Neural progenitor cell (in vitro differentiated cells): Measurements from ENCODE around the gene CACNG7. TPM values are rescaled to one million over a fixed set of nuclear protein-coding genes. Genes with fewer than 3 reads are reported as not detected.

ENCODE experiments used
- DNase-seq: peaks from one replicate; pipeline ENCODE4 v3.0.0-alpha.2; 2016; ENCODE audit warnings: low spot score
- H2AFZ ChIP-seq: fragments of 200-600 bp; sonication (generic); replicated peaks from 2 replicates; pipeline ENCODE4 v1.6.1; 2016; ENCODE audit warnings: antibody characterized with exemption
- H3F3A ChIP-seq: fragments of 200-600 bp; sonication (generic); 2 replicates; pipeline ENCODE4 v1.6.1; 2016; ENCODE audit warnings: antibody characterized with exemption, low read depth
- H3K27ac ChIP-seq: fragments of 200-600 bp; sonication (generic); 2 replicates; pipeline ENCODE4 v1.5.1; 2016; ENCODE audit warnings: mild to moderate bottlenecking
- H3K27me3 ChIP-seq: fragments of 200-600 bp; sonication (generic); 2 replicates; pipeline ENCODE4 v1.6.1; 2016; ENCODE audit warnings: mild to moderate bottlenecking, moderate library complexity
- H3K36me3 ChIP-seq: fragments of 200-600 bp; sonication (generic); 2 replicates; pipeline ENCODE4 v1.5.1; 2016
- H3K4me1 ChIP-seq: fragments of 200-600 bp; sonication (generic); 2 replicates; pipeline ENCODE4 v1.6.1; 2016; ENCODE audit warnings: mixed run types
- H3K4me2 ChIP-seq: fragments of 200-600 bp; sonication (generic); 2 replicates; pipeline ENCODE4 v1.6.1; 2016
- H3K4me3 ChIP-seq: fragments of 200-600 bp; sonication (generic); 2 replicates; pipeline ENCODE4 v1.5.1; 2016
- H3K79me2 ChIP-seq: fragments of 200-600 bp; sonication (generic); 2 replicates; pipeline ENCODE4 v1.6.1; 2016; ENCODE audit warnings: low read depth
- H3K9ac ChIP-seq: fragments of 200-600 bp; sonication (generic); 2 replicates; pipeline ENCODE4 v1.6.1; 2016
- H3K9me3 ChIP-seq: fragments of 200-600 bp; sonication (generic); 2 replicates; pipeline ENCODE4 v1.5.1; 2016; ENCODE audit warnings: low read depth
- H4K20me1 ChIP-seq: fragments of 200-600 bp; sonication (generic); 2 replicates; pipeline ENCODE4 v1.6.1; 2016; ENCODE audit warnings: low read depth
- H3K27ac Mint-ChIP-seq: 3 replicates; pipeline ENCODE4 v1.8.0; 2021; ENCODE audit warnings: mixed read lengths
- H3K27me3 Mint-ChIP-seq: 2 replicates; pipeline ENCODE4 v1.8.0; 2022; ENCODE audit warnings: low read depth, mild to moderate bottlenecking, inconsistent platforms, moderate library complexity, mixed read lengths; ENCODE audit not compliant: insufficient read depth
- H3K36me3 Mint-ChIP-seq: 3 replicates; pipeline ENCODE4 v1.8.0; 2021; ENCODE audit warnings: mixed read lengths
- H3K4me1 Mint-ChIP-seq: 3 replicates; pipeline ENCODE4 v1.8.0; 2021; ENCODE audit warnings: mixed read lengths
- H3K4me3 Mint-ChIP-seq: 3 replicates; pipeline ENCODE4 v1.8.0; 2021; ENCODE audit warnings: mild to moderate bottlenecking, moderate library complexity, mixed read lengths
- H3K9me3 Mint-ChIP-seq: 3 replicates; pipeline ENCODE4 v1.8.0; 2020; ENCODE audit warnings: mixed read lengths
- CTCF ChIP-seq: fragments of 200-600 bp; sonication (generic); IDR thresholded peaks from 2 replicates; pipeline ENCODE4 v1.5.1; 2017; ENCODE audit warnings: antibody characterized with exemption, mild to moderate bottlenecking
- EZH2 ChIP-seq: fragments of 200-600 bp; sonication (generic); IDR thresholded peaks from 2 replicates; pipeline ENCODE4 v1.6.1; 2017; ENCODE audit warnings: antibody characterized with exemption, mild to moderate bottlenecking, moderate library complexity
- EZH2phosphoT487 ChIP-seq: fragments of 200-600 bp; sonication (generic); IDR thresholded peaks from 2 replicates; pipeline ENCODE4 v1.6.1; 2017; ENCODE audit warnings: antibody characterized with exemption
- total RNA-seq: library from RNA; depleted of rRNA; stranded (reverse); fragments of >200 nt; gene quantifications from 2 replicates; pipeline ENCODE4 v1.2.3, GENCODE V29; 2015; ENCODE audit warnings: low replicate concordance

CACNG7 gene
- total RNA-seq, 1 donor from 2014 or later = 6.7 TPM

GRCh38 chr19:53909471-53910169 lies 542 bp downstream of the CACNG7 start:
- Mint-ChIP-seq H3K27me3 (peaks cover 26% of the 10 kb centered on the region), H3K36me3 (peaks cover 11% of the 10 kb centered on the region), H3K4me1 (peaks cover 42% of the 10 kb centered on the region), H3K4me3 (peak overlapping the region; percentile 94), H3K27ac (peak overlapping the region; percentile 3), H3K9me3 (no peaks in the 10 kb centered on the region)
- peak; percentile 32 for DNase-seq
- Histone ChIP-seq H3K9ac (peak overlapping the region; percentile 55), H3K4me1 (peaks cover 9% of the 10 kb centered on the region), H3K4me3 (peak overlapping the region; percentile 99), H2AFZ (peak overlapping the region; percentile 79), H4K20me1 (peaks cover 39% of the 10 kb centered on the region), H3K27ac (no peak overlapping the region), H3K27me3 (peaks cover 65% of the 10 kb centered on the region), H3K4me2 (peak overlapping the region; percentile 100), H3K9me3 (no peaks in the 10 kb centered on the region), H3K79me2 (peaks cover 11% of the 10 kb centered on the region), H3K36me3 (no peaks in the 10 kb centered on the region), H3F3A (peaks cover 17% of the 10 kb centered on the region)
- TF ChIP-seq CTCF (peak; percentile 5), EZH2 (no peak), EZH2phosphoT487 (peak; percentile 54)

GRCh38 chr19:53910170-53910518 lies 1.1 kb downstream of the CACNG7 start:
- no peak for TF ChIP-seq EZH2phosphoT487
- no peak for TF ChIP-seq CTCF
- TF ChIP-seq EZH2 = no peak
- peak overlapping the region; percentile 99 for H3K4me3 ChIP-seq
- H3K9ac ChIP-seq = no peak overlapping the region
- Mint-ChIP-seq H3K27me3 (peaks cover 21% of the 10 kb centered on the region), H3K27ac (peak overlapping the region; percentile 3), H3K4me1 (peaks cover 42% of the 10 kb centered on the region), H3K9me3 (no peaks in the 10 kb centered on the region), H3K36me3 (peaks cover 15% of the 10 kb centered on the region), H3K4me3 (peak overlapping the region; percentile 94)
- peaks cover 11% of the 10 kb centered on the region for H3K79me2 ChIP-seq
- DNase-seq = peak; percentile 86
- no peak overlapping the region for H3K27ac ChIP-seq
- peaks cover 39% of the 10 kb centered on the region for H4K20me1 ChIP-seq
- peak overlapping the region; percentile 79 for H2AFZ ChIP-seq
- peaks cover 17% of the 10 kb centered on the region for H3F3A ChIP-seq
- no peaks in the 10 kb centered on the region for H3K36me3 ChIP-seq
- H3K27me3 ChIP-seq = peaks cover 60% of the 10 kb centered on the region
- H3K4me2 ChIP-seq = peak overlapping the region; percentile 100
- H3K9me3 ChIP-seq = no peaks in the 10 kb centered on the region
- H3K4me1 ChIP-seq = peaks cover 9% of the 10 kb centered on the region

- H3F3A ChIP-seq = peaks cover 10% of the 10 kb centered on the region
- no peak overlapping the region for H3K9ac ChIP-seq
- no peaks in the 10 kb centered on the region for H3K36me3 ChIP-seq
- peaks cover 33% of the 10 kb centered on the region for H4K20me1 ChIP-seq
- H2AFZ ChIP-seq = no peak overlapping the region
- H3K27ac ChIP-seq = no peak overlapping the region
- peaks cover 11% of the 10 kb centered on the region for H3K79me2 ChIP-seq
- Mint-ChIP-seq H3K27ac (no peak overlapping the region), H3K9me3 (no peaks in the 10 kb centered on the region), H3K27me3 (peaks cover 10% of the 10 kb centered on the region), H3K36me3 (peaks cover 29% of the 10 kb centered on the region), H3K4me3 (no peak overlapping the region), H3K4me1 (peaks cover 28% of the 10 kb centered on the region)
- peak; percentile 65 for TF ChIP-seq CTCF
- no peak for TF ChIP-seq EZH2phosphoT487
- no peak overlapping the region for H3K4me3 ChIP-seq
- H3K4me2 ChIP-seq = no peak overlapping the region
- peaks cover 9% of the 10 kb centered on the region for H3K4me1 ChIP-seq
- no peaks in the 10 kb centered on the region for H3K9me3 ChIP-seq
- H3K27me3 ChIP-seq = peaks cover 35% of the 10 kb centered on the region
- DNase-seq = peak; percentile 51
Observed at GRCh38 chr19:53912653-53913052, 3.6 kb downstream of the CACNG7 start.
